Coronary artery (tissue), 2 donors: Measurements from ENCODE around the gene C22orf42.
A peak's percentile ranks its signal among the peaks of the same experiment; 100 is the strongest.

ENCODE experiments used
- DNase-seq: peaks from one replicate; pipeline ENCODE4 v3.0.0-alpha.2; 2017; ENCODE audit warnings: low spot score
- H3K27ac ChIP-seq, 2 donors: fragments of 200-600 bp; sonication (generic); one replicate each; pipeline ENCODE4 v1.5.1; 2016 to 2019
- H3K4me3 ChIP-seq: fragments of 200-600 bp; sonication (generic); 2 replicates; pipeline ENCODE4 v1.5.1; 2016; ENCODE audit warnings: mild to moderate bottlenecking, moderate library complexity
- CTCF ChIP-seq: fragments of 200-600 bp; sonication (generic); IDR thresholded peaks from one replicate; pipeline ENCODE4 v1.5.1; 2019; ENCODE audit warnings: antibody characterized with exemption

Gene C22orf42, protein sequence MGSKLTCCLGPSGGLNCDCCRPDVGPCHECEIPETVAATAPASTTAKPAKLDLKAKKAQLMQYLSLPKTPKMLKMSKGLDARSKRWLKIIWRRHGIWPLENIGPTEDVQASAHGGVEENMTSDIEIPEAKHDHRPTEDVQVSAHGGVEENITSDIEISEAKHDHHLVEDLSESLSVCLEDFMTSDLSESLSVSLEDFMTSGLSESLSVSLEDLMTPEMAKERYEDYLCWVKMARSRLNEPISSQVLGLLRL

GRCh38 chr22:32158712-32159533, at the start of gene C22orf42:
Gene C22orf42, minus strand, starts transcription at chr22:32159303. Its CDS starts 88 bp downstream, at chr22:32159215.
- peak; percentile 31 for DNase-seq
- Histone ChIP-seq H3K27ac (no peak within 1 kb of the TSS), H3K4me3 (no peak within 1 kb of the TSS)
- no peak for TF ChIP-seq CTCF

DNA sequence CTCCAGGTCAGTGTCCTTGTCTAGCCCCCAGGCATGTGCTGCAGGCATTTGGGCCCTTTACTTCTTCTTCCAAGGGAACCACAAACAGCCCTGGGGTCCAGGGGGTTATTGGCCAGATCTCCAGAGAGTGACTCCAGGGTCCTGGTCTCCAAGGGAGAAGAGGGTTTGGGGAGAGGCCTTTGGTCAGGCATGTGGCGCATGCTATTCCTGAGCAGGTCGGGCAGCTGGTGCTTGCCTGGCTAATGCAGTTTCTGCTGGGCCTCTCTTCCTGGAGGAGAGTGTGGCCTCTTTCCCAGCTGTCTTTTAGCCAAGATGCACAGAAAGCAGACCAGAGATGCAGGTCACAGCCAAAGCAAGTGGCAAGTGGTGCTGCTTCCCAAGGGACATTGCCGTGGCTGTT, 49.6 kb upstream of the C22orf42 start:
- H3K4me3 ChIP-seq = no peak overlapping the region
- DNase-seq = no peak
- no peak for TF ChIP-seq CTCF
- H3K27ac ChIP-seq = no peak overlapping the region

- Histone ChIP-seq H3K4me3 (no peak overlapping the region), H3K27ac (no peak overlapping the region)
- DNase-seq = no peak
- no peak for TF ChIP-seq CTCF
These were observed 48.9 kb upstream of the C22orf42 start for GRCh38 chr22:32207971-32208480.

GRCh38 chr22:32206774-32207758, 48.0 kb upstream of the C22orf42 start:
- no peak overlapping the region for H3K4me3 ChIP-seq
- H3K27ac ChIP-seq = no peak overlapping the region
- TF ChIP-seq CTCF = no peak
- DNase-seq = no peak

GRCh38 chr22:32205974-32206773, 47.1 kb upstream of the C22orf42 start:
- no peak for DNase-seq
- H3K27ac ChIP-seq = no peak overlapping the region
- no peak overlapping the region for H3K4me3 ChIP-seq
- TF ChIP-seq CTCF = no peak
